NCI-H1417 (cell line): Measurements from ENCODE around the gene STX18.
"Not testable (repeated sequence)": the region's sequence is repeated elsewhere in the genome, so short reads cannot be mapped to it uniquely, and the experiment has no call there.

ENCODE experiments used
- DNase-seq, 3 experiments: peaks; one replicate each; lab custom pipeline; 2025; lab: John Stamatoyannopoulos, UW

The STX18 gene

GRCh38 chr4:4480205-4480604, 61.6 kb downstream of the STX18 start:
- no peak for DNase-seq

- DNase-seq: no peak
These were observed 62.5 kb downstream of the STX18 start for GRCh38 chr4:4479366-4479765.

DNA sequence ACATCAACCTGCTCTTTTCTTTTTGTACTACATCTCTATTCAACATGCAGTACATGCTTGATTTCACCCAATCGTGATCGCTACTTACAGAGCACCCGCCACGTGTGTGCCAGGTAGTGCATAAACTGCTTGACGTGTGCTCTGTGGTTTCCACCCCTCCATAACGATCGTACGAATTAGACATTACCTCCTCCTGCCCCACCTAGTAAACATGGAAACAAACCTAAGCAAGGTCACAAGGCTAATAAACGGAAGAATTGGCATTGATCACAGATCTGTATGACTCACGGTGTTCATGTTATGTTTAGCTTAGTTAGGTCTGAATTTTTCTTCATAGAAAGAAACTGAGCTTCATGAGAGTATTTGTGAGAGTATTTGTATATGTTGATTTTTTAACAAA, 64.1 kb downstream of the STX18 start:
- DNase-seq: peak in 1 of 3 experiments; percentile 11

DNA sequence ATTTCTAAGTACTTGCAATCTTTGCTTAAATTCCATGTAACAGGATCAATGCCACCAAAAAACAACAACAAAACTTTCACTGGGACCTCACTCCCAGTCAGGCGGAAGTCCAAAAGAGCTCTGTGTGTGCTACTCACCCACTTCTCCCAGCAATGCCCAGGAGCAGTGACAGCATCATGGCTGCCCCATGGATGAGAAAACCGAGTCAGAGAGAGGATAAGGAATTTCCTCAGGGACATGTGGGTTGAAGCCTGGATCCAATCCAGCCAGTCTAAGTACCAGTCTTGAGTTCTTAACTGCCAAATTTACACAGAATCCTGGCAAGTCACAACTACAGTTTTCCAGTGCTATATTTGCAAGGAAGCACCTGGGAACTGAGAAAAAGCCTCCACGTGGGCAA, 64.5 kb downstream of the STX18 start:
- no peak for DNase-seq

DNA sequence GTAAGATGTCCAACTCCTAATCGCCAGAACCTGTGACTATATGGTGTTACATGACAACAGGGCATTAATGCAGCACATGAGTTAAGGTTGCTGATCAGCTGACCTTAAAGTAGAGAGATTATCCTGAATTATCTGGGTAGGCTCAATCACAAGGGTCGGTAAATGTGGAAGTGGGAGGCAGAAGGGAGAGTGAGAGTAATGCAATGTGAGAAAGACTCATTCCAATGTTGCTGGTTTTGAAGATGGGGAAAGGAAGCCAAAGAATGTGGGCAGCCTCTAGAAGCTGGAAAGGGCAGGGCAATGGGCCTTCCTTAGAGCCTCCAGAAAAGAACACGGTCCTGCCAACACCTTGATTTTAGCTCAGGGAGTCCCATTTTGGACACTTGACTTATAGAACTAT, 67.4 kb downstream of the STX18 start:
- DNase-seq: no peak

- no peak for DNase-seq
These were observed 69.4 kb downstream of the STX18 start for GRCh38 chr4:4472344-4472958.

DNA sequence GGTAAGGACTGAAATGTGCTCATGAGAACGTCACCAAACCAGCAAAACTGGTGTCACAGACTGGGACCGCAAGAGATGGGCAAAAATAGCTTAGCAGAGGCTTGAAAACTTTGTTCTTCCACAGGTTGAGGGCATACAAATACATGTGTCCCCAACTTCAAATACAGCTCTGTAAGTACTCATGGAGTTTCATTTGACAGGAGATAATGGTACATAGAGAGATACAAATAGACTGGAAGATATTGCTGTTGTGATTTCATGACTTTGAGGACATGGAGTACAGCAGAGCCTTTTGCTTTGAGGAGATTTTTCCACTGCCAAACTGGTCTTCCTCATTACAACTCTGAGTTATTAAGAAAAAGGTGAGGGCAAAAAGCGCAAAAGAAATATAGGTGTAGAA, 70.7 kb downstream of the STX18 start:
- no peak for DNase-seq

GRCh38 chr4:4470208-4470607, 71.6 kb downstream of the STX18 start:
- no peak for DNase-seq

DNA sequence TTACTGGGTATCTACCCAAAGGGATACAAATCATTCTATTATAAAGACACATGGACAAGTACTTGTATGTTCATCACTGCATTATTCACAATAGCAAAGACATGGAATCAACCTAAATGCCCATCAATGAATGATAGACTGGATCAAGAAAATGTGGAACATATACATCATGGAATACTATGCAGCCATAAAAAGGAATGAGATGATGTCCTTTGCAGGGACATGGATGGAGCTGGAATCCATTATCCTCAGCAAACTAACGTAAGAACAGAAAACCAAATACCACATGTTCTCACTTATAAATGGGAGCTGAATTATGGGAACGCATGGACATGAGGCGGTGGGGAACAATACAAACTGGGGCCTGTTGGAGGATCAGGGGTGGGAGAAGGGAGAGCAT, 76.6 kb downstream of the STX18 start:
- DNase-seq: not testable (repeated sequence)

- DNase-seq: no peak
These were observed 78.9 kb downstream of the STX18 start for GRCh38 chr4:4462970-4463369.

- DNase-seq: peak; percentile 21 to 66 (median 54)
These were observed 80.0 kb downstream of the STX18 start for GRCh38 chr4:4461850-4462249.

DNA sequence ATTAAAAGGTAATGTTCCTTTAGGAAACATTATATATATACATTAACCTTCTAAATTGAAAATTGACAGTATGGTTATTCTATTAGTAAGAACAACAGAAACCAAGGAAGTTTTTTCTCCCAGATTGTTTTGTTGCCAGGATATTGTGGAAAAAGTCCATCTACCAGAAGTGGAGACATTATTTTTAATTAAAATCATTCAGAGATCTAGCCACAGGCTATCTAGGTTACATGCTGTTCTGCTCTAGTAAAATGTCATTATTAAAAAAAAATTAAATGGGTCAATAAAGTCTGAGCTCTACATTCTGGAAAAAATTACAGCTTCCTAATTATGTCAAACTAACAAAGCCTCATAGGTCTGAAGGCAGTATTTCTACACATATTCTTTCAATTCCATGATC, 80.7 kb downstream of the STX18 start:
- DNase-seq: no peak

DNA sequence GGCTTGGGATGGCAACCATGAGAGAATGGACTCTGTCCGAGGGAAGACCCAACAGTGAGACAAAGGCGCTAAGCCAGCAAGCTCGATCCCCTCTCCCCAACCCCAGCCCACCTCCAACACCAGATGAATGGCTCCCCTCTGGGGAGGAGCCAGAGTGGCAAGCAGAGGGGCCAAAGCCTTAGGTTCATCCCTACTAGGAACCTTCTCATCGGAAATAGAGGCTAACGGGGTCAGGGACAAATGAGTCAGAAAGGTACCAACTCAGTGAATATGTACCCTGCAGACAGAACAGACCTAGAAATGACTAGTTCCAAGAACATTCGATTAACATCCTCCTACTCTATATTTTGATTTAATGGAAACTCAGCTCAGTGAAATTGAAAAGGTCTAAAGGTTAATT, 81.1 kb downstream of the STX18 start:
- no peak for DNase-seq

DNA sequence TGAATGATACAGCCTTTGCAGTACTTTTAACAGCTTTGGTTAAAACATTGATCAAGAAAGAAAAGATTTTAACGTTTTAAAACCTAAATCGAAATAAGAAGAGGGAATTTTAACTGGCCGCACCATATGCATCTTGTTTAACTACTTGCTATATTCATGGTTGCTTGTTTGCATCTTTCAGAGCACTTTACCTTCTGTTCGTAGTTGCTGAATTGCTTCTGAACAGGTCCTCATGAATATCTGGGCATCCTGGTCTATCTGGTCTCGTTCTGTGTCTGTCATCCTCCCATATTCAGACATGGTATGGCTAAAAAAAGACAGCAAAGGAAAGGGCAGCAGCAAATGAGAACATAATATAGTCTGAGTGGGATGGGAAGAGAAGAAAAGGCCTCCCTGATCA, 82.7 kb downstream of the STX18 start:
- DNase-seq: no peak

- DNase-seq: no peak
These were observed 83.9 kb downstream of the STX18 start for GRCh38 chr4:4457803-4458553.

GRCh38 chr4:4456816-4457578, 84.9 kb downstream of the STX18 start:
- no peak for DNase-seq

DNA sequence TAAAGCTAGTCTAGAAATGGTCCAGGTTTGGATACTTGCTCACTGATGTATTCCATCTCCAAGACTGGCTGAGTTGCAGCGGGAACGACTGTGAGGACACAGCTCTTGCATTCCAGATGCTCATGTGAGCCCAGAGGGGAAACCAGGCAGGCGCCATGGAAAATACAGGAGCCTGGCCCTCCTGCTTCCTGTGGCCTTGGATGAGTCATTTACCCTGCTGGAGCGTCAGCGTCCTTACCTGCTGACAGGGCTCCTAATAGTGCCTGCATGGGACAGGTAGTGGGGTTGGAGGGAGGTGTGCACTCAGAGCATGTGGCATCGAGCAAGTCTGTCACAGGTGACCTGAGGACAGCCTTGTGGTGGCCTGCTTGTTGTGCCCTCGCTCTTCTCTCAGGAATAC, 85.5 kb downstream of the STX18 start:
- DNase-seq: no peak

DNA sequence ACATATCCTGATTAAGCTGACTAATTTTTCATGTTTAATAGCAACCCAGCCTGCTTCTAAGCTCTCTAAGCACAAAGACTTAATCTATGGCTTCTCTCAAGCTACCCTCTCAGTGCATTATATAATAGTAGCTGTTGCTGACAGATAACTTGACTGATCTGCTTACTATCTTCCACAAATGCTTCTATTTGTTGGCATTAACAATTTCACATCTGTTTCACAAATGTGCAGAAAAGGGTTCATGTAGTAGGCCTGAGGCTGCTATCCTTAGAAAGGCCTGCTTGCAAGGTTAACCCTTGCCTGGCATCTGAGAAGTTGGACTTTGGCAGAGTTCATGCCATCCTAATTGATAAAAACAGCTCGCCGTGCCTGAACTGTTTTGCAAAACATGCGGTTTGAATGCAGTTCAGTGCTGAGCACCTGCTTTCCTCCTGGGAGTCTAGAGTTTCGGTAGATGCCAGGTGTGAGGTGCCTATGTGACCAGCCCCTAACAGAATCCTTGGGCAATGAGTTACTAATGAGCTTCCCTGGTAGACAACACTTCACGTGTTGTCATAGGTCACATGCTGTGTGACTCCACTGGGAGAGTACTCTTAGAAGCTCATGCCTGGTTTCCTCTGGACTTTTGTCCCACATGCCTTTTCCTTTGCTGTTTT, 86.5 kb downstream of the STX18 start:
- peak; percentile 8 to 83 (median 65) for DNase-seq

DNA sequence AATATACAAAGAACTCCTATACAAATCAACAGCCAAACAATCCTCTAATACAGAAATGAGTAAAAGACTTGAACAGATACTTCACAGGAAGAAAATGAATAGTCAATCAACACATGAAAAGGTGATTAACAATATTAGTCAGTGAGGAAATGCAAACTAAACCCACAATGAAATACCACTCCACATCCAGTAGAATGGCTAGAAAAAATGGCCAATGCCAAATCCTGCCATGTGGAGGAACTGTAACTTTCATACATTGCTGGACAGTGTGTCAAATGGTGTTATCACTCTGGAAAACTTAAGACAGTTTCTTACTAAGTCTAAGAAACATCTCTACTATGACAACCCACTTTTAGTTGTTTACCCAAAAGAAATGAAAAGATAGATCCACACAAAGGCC, 95.4 kb downstream of the STX18 start:
- no peak for DNase-seq

DNA sequence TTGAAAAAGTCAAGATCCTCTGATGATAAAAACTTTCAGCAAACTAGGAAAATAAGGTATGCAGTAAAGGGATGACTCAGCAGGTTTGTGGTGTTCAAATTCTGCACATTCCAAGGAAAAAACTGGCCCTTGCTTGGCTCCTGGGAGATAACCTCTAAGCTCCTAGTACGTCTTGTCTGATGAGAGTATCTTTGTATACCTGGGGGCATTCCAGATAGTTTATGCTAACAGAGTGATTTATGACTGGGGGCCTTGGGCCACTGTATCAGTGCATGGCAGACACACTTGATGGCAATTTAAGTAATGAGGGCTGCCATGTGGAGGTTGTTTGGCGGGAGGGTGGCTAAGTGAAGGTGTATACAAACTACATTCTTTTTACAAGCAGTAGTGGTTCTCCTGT, 98.0 kb downstream of the STX18 start:
- DNase-seq: peak in 1 of 3 experiments; percentile 12

DNA sequence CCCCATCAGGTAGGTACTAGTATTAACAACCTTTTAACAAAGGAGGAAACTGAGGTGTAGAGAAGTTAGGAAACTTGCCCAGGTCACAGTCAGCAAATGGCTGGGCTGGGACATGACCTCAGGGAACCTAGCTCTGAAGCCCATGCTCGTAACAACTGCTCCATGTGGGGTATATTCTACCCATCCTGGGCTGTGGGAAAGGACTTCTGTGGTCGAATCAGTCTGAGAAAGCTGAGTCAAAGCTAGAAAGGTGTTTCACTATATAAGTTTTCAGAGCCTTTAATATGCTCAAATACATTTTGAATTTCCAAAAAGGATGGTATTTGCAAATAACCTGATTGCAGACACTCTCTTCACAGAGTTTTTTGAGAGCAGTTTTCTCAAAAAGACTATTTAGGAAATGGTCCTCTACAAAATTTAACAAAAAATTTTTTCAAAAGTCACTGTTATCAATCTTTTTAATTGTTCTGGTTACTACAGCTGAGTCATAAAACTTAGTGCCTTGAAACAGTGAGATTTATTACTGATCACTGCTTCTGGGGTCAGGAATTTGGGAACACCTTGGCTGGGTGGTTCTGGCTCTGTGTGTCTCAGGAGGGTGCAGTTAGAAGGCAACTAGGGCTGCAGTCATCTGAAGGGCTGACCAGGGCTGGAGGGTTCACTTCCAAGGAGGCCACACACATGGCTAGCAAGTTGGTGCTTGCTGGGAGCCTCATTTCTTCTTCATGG, 101.4 kb downstream of the STX18 start:
- DNase-seq: no peak

GRCh38 chr4:4439782-4440181, 102.1 kb downstream of the STX18 start:
- DNase-seq: no peak
